Measurements from ENCODE around the gene SLC25A48. TPM values are rescaled to one million over a fixed set of nuclear protein-coding genes. Genes with fewer than 3 reads are reported as not detected.

Gene SLC25A48
- polyA plus RNA-seq, 1 donor (not counting 4 experiments of a cell fraction or from before 2014, with no cell fraction given), result not detected

DNA sequence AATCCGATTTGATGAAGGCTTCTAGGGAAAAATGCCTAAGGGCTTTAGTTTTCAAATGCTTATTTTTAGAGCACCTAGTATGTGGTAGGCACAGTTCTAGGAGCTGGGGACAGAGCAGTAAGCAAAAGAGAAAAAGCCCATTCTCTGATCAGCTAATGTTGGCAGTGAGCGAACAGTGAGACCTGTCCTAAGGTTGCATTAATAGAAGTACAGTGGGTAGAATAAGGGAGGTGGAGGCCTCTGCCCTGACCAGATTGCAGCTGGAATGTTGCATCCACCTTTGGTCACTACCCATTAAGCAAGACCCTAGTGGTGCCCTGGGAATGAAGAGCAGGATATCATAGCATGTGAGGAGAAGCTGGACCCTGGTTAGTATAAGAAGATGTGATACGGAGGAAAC, 41.1 kb downstream of the SLC25A48 start:
- dilution Hi-C loops (cut with MboI; ENCODE audit: extremely low pct_ligation_motif_present, low sequenced_read_pairs), result no loop called here
- Histone ChIP-seq H3K9me1 (ENCODE audit: control insufficient read depth, extremely low read depth, insufficient read depth, low read length) (no peaks in the 10 kb centered on the region), H3K4me3 (ENCODE audit: control insufficient read depth in 2 of 3, extremely low read depth in 1 of 3, insufficient read depth in 2 of 3, low read depth in 1 of 3, low read length in 3 of 3) (no peak overlapping the region), H3K27ac (ENCODE audit: control insufficient read depth, insufficient read depth, low read length) (no peak overlapping the region), H3K9ac (ENCODE audit: control insufficient read depth, extremely low read depth, insufficient read depth, low read length) (no peak overlapping the region), H3K4me1 (ENCODE audit: control insufficient read depth, extremely low read depth, insufficient read depth, low read length) (peaks cover under 1% of the 10 kb centered on the region), H3K4me2 (ENCODE audit: control insufficient read depth, extremely low read depth, insufficient read depth, low read depth, low read length) (no peak overlapping the region), H3K9me3 (ENCODE audit: control insufficient read depth, low read depth, low read length) (no peaks in the 10 kb centered on the region), H3K36me3 (ENCODE audit: control insufficient read depth in 2 of 2, extremely low read depth in 1 of 2, insufficient read depth in 2 of 2, low read length in 2 of 2) (no peaks in the 10 kb centered on the region), H3K27me3 (ENCODE audit: control insufficient read depth, extremely low read depth, insufficient read depth, low read length) (peaks cover 10% of the 10 kb centered on the region), H2AFZ (ENCODE audit: control insufficient read depth, low read length) (no peak overlapping the region), H4K20me1 (ENCODE audit: control insufficient read depth, extremely low read depth, insufficient read depth, low read length) (no peaks in the 10 kb centered on the region), H3K79me2 (ENCODE audit: control insufficient read depth, insufficient read depth, low read length) (no peaks in the 10 kb centered on the region)
- DNase-seq (ENCODE audit: low read depth, low spot score) (no peak), FAIRE-seq (no peak)
- no peak for TF ChIP-seq CTCF (optimal IDR thresholded peaks at IDR 0.05 in 1 of 3, IDR thresholded peaks at IDR 0.05 in 1 of 3, conservative IDR thresholded peaks at IDR 0.05 in 1 of 3; ENCODE audit: extremely low read depth in 1 of 3, insufficient read depth in 2 of 3, low read length in 3 of 3)
- no peak for TF ChIP-seq EZH2 (IDR thresholded peaks at IDR 0.05; ENCODE audit: low read length)

- DNase-seq (ENCODE audit: low read depth, low spot score) (no peak), FAIRE-seq (no peak)
- H2AFZ ChIP-seq (ENCODE audit: control insufficient read depth, low read length), result no peak overlapping the region
- H3K9me1 ChIP-seq (ENCODE audit: control insufficient read depth, extremely low read depth, insufficient read depth, low read length), result no peaks in the 10 kb centered on the region
- no peaks in the 10 kb centered on the region for H4K20me1 ChIP-seq (ENCODE audit: control insufficient read depth, extremely low read depth, insufficient read depth, low read length)
- H3K36me3 ChIP-seq (ENCODE audit: control insufficient read depth in 2 of 2, extremely low read depth in 1 of 2, insufficient read depth in 2 of 2, low read length in 2 of 2), result no peaks in the 10 kb centered on the region
- H3K79me2 ChIP-seq (ENCODE audit: control insufficient read depth, insufficient read depth, low read length), result no peaks in the 10 kb centered on the region
- no peak overlapping the region for H3K9ac ChIP-seq (ENCODE audit: control insufficient read depth, extremely low read depth, insufficient read depth, low read length)
- no peaks in the 10 kb centered on the region for H3K9me3 ChIP-seq (ENCODE audit: control insufficient read depth, low read depth, low read length)
- TF ChIP-seq CTCF (optimal IDR thresholded peaks at IDR 0.05 in 1 of 3, IDR thresholded peaks at IDR 0.05 in 1 of 3, conservative IDR thresholded peaks at IDR 0.05 in 1 of 3; ENCODE audit: extremely low read depth in 1 of 3, insufficient read depth in 2 of 3, low read length in 3 of 3), result no peak
- TF ChIP-seq EZH2 (IDR thresholded peaks at IDR 0.05; ENCODE audit: low read length), result no peak
- H3K4me3 ChIP-seq (ENCODE audit: control insufficient read depth in 2 of 3, extremely low read depth in 1 of 3, insufficient read depth in 2 of 3, low read depth in 1 of 3, low read length in 3 of 3), result no peak overlapping the region
- peaks cover 10% of the 10 kb centered on the region for H3K27me3 ChIP-seq (ENCODE audit: control insufficient read depth, extremely low read depth, insufficient read depth, low read length)
- dilution Hi-C loops (cut with MboI; ENCODE audit: extremely low pct_ligation_motif_present, low sequenced_read_pairs), result no loop called here
- peaks cover 4% of the 10 kb centered on the region for H3K4me1 ChIP-seq (ENCODE audit: control insufficient read depth, extremely low read depth, insufficient read depth, low read length)
- H3K4me2 ChIP-seq (ENCODE audit: control insufficient read depth, extremely low read depth, insufficient read depth, low read depth, low read length), result no peak overlapping the region
- H3K27ac ChIP-seq (ENCODE audit: control insufficient read depth, insufficient read depth, low read length), result no peak overlapping the region
These were observed 41.7 kb downstream of the SLC25A48 start for GRCh38 chr5:135876146-135876545.

Data from keratinocyte (primary cell).